Testis (tissue), 3 donors: ENCODE measurements around the gene NLGN1. TPM values are rescaled to one million over a fixed set of nuclear protein-coding genes. Genes with fewer than 3 reads are reported as not detected.

Experiments used
- DNase-seq: peaks from one replicate; pipeline ENCODE4 v3.0.0-alpha.2; 2019
- H3K27ac ChIP-seq, 2 donors: fragments of 200-600 bp; sonication (generic); one replicate each; pipeline ENCODE4 v1.5.1; 2019
- H3K27me3 ChIP-seq: fragments of 200-600 bp; sonication (generic); one replicate; pipeline ENCODE4 v1.5.1; 2019
- H3K36me3 ChIP-seq: fragments of 200-600 bp; sonication (generic); one replicate; pipeline ENCODE4 v1.5.1; 2017; ENCODE audit warnings: low read depth; ENCODE audit errors: missing control alignments
- H3K4me1 ChIP-seq: fragments of 200-600 bp; sonication (generic); one replicate; pipeline ENCODE4 v1.5.1; 2019
- H3K4me3 ChIP-seq, 2 donors: fragments of 200-600 bp; sonication (generic); one replicate each; pipeline ENCODE4 v1.5.1; 2017 to 2019
- H3K9me3 ChIP-seq: fragments of 200-600 bp; sonication (generic); one replicate; pipeline ENCODE4 v1.5.1; 2017
- POLR2A ChIP-seq: fragments of 450-650 bp; IDR thresholded peaks from one replicate; pipeline ENCODE4 v1.6.1; 2017; ENCODE audit warnings: antibody characterized with exemption, mild to moderate bottlenecking, moderate library complexity
- WGBS, 2 donors: methylation state at CpG; one replicate each; pipeline ENCODE4 v1.1.5; 2018; 5-methylcytosine and 5-hydroxymethylcytosine counted together
- intact Hi-C: fragments of 100-400 bp; cut with DNase I; formaldehyde crosslinking; loops from one replicate; pipeline ENCODE4 v1.15.1; 2023; ENCODE audit warnings: low total_unique reads
- polyA plus RNA-seq: library from polyadenylated mRNA; stranded (reverse); fragments of 350-450 nt; fragmentation: Illumina TruSeq; extraction: RNeasy Lipid Tissue Mini Kit (QIAGEN cat#74804); gene quantifications from one replicate; pipeline ENCODE4 v1.2.3, GENCODE V29; 2014; ENCODE audit warnings: low read depth, low replicate concordance; ENCODE audit not compliant: insufficient read depth
- total RNA-seq, 2 donors: library from RNA; depleted of rRNA; stranded (reverse); fragments of >200 nt; gene quantifications; one replicate each; pipeline ENCODE4 v1.2.3, GENCODE V29; 2016
- TF ChIP-seq, protein P1 (sequence below), 3 experiments: fragments of 450-650 bp in 2 of 3; fragments of 200-600 bp in 1 of 3; sonication (generic) in 1 of 3; IDR thresholded peaks; one replicate each; pipeline ENCODE4 v1.5.1; 2016 to 2019; ENCODE audit warnings: antibody characterized with exemption in 3 of 3, mild to moderate bottlenecking in 2 of 3, moderate library complexity in 1 of 3

NLGN1 gene
- total and polyA plus RNA-seq, 3 donors from 2014 or later = 10.6 to 19.2 (median 15.5) TPM

DNA sequence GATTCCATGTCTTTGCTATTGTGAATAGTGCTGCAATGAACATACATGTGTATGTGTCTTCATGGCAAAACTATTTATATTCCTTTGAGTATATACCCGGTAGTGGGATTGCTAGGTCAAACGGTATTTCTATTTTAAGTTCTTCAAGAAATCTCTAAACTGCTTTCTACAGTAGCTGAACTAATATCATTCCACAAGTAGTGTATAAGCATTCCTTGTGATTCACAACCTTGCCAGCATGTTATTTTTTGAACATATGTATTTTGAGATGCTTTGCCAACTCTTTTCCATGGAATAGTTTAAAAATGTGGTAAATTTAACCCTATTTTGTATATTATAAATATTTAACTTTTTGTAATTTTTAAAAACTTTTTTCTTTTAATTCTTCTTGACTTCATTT lies 868.9 kb downstream of the NLGN1 start:
- H3K9me3 ChIP-seq = no peaks in the 10 kb centered on the region
- no peak for TF ChIP-seq POLR2A
- no peaks in the 10 kb centered on the region for H3K36me3 ChIP-seq
- 93 to 95% methylated on average over 2 of the region's 2 CpGs for WGBS, 2 donors
- H3K27ac ChIP-seq = no peak overlapping the region
- intact Hi-C loops = no loop called here
- H3K4me3 ChIP-seq = no peak overlapping the region
- no peaks in the 10 kb centered on the region for H3K27me3 ChIP-seq
- DNase-seq = no peak
- H3K4me1 ChIP-seq = no peaks in the 10 kb centered on the region

DNA sequence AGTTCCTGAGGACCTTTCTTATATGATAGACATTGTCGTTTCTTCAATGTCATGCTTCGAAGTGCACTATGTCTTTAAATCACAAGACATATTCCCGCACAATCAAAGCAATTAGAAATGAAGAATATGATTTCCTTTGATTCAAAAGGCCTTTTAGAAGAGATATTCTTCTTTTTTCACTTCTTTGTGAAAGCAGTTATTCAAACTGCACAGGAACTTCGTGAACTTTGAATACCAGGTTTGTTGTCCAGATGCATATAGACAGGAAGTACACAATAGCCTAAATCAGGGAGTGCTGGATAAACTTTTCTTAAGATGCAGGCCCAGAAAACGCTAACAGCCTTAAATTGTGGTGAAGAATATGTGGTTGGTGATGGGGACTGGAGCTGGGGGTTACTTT lies 870.5 kb downstream of the NLGN1 start:
- WGBS, 2 donors = 71 to 74% methylated on average over 5 of the region's 5 CpGs
- DNase-seq = no peak
- Histone ChIP-seq H3K27me3 (no peaks in the 10 kb centered on the region), H3K36me3 (no peaks in the 10 kb centered on the region), H3K4me1 (no peaks in the 10 kb centered on the region), H3K9me3 (no peaks in the 10 kb centered on the region), H3K4me3 (no peak overlapping the region), H3K27ac (no peak overlapping the region)
- TF ChIP-seq, protein P1, sequence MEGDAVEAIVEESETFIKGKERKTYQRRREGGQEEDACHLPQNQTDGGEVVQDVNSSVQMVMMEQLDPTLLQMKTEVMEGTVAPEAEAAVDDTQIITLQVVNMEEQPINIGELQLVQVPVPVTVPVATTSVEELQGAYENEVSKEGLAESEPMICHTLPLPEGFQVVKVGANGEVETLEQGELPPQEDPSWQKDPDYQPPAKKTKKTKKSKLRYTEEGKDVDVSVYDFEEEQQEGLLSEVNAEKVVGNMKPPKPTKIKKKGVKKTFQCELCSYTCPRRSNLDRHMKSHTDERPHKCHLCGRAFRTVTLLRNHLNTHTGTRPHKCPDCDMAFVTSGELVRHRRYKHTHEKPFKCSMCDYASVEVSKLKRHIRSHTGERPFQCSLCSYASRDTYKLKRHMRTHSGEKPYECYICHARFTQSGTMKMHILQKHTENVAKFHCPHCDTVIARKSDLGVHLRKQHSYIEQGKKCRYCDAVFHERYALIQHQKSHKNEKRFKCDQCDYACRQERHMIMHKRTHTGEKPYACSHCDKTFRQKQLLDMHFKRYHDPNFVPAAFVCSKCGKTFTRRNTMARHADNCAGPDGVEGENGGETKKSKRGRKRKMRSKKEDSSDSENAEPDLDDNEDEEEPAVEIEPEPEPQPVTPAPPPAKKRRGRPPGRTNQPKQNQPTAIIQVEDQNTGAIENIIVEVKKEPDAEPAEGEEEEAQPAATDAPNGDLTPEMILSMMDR (IDR thresholded peaks at IDR 0.05) = no peak
- TF ChIP-seq POLR2A = no peak
- intact Hi-C loops = no loop called here

DNA sequence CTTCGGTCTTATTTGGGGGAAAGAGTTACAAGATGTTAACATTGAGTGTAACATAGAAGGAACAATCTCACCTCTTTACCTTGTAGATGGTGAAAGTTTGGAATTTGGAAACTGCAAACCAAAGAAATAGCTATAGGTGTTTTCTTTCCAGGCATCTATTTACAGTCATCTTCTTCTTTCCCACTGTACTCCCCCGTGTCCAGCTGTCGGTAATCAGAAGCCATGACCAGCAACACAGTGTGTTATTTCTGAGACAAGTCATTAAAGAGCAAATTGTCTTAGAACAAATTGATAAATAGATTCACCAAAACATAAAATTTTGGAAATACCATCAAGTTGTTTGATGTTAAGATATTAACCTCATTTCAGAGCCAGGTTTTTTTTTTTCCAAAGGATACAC lies 871.0 kb downstream of the NLGN1 start:
- no peak for DNase-seq
- Histone ChIP-seq H3K4me3 (no peak overlapping the region), H3K36me3 (no peaks in the 10 kb centered on the region), H3K4me1 (no peaks in the 10 kb centered on the region), H3K27ac (no peak overlapping the region), H3K9me3 (no peaks in the 10 kb centered on the region), H3K27me3 (no peaks in the 10 kb centered on the region)
- TF ChIP-seq, protein P1 (IDR thresholded peaks at IDR 0.05) = no peak
- TF ChIP-seq POLR2A = no peak
- intact Hi-C loops = no loop called here
- WGBS, 2 donors = 52 to 59% methylated on average over 3 of the region's 3 CpGs

DNA sequence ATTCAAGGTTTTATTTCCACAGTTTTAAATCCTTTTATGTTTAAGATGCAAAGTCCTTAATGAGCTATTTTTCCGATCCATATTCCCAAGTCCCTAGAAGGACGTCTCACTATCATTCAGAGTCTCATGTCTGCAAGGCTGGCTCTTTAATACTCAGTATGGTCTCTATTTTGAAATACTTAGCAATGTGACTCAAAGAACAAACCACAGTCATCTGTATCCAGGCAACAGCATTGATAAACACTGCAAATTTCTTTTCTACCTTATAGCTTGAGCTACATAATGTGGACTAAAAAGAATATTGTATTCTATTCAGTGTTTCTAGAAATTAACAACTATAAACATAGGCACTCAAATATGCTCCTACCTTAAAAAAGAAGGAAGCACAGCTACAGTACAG lies 873.3 kb downstream of the NLGN1 start:
- TF ChIP-seq, protein P1 (IDR thresholded peaks at IDR 0.05) = no peak
- no peak for TF ChIP-seq POLR2A
- Histone ChIP-seq H3K4me1 (no peaks in the 10 kb centered on the region), H3K4me3 (no peak overlapping the region), H3K9me3 (no peaks in the 10 kb centered on the region), H3K36me3 (no peaks in the 10 kb centered on the region), H3K27me3 (no peaks in the 10 kb centered on the region), H3K27ac (no peak overlapping the region)
- intact Hi-C loops = no loop called here
- 89 to 90% methylated on average over 2 of the region's 2 CpGs for WGBS, 2 donors
- no peak for DNase-seq

DNA sequence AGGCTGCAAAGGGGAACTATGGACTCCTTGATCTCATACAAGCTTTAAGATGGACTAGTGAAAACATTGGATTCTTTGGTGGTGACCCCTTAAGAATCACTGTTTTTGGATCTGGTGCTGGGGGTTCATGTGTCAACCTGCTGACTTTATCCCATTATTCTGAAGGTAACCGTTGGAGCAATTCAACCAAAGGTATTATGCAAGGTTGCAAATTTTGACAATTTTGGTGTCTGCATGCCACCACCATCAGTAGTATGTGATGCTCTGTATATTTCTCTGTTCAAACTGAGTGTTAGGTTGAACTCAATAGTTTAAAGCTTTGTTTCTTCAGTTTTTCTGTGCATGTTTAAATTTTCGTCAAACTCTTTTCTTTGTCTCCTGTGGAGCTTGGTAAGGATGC lies 877.8 kb downstream of the NLGN1 start:
- H3K27ac ChIP-seq = no peak overlapping the region
- no peaks in the 10 kb centered on the region for H3K27me3 ChIP-seq
- intact Hi-C loops = no loop called here
- H3K36me3 ChIP-seq = no peaks in the 10 kb centered on the region
- H3K9me3 ChIP-seq = no peaks in the 10 kb centered on the region
- TF ChIP-seq, protein P1 (IDR thresholded peaks at IDR 0.05) = no peak
- no peak for TF ChIP-seq POLR2A
- 88 to 90% methylated on average over 2 of the region's 2 CpGs for WGBS, 2 donors
- no peak overlapping the region for H3K4me3 ChIP-seq
- H3K4me1 ChIP-seq = no peaks in the 10 kb centered on the region
- DNase-seq = no peak
